Adrenal gland (tissue), 5 donors: ENCODE measurements around the gene CIC.

Source experiments
- CTCF ChIP-seq, 6 experiments: fragments of 450-650 bp in 4 of 6; fragments of 200-600 bp in 2 of 6; sonication (generic) in 1 of 6; IDR thresholded peaks; 1 replicate in 5 of 6; 2 replicates in 1 of 6; pipeline versions ENCODE4 v1.5.1 to v1.8.0; 2016 to 2021; ENCODE audit warnings: antibody characterized with exemption in 6 of 6, mild to moderate bottlenecking in 2 of 6, moderate library complexity in 1 of 6
- POLR2A ChIP-seq, 2 donors: fragments of 450-650 bp; IDR thresholded peaks; one replicate each; pipeline ENCODE4 v1.6.1; 2017; ENCODE audit warnings: antibody characterized with exemption in 2 of 2, mild to moderate bottlenecking in 2 of 2, moderate library complexity in 1 of 2
- donor health status: DM: no; HTN: no; CAD: no.

- TF ChIP-seq CTCF (IDR thresholded peaks at IDR 0.05), result no peak
- TF ChIP-seq POLR2A (IDR thresholded peaks at IDR 0.05), result no peak
Observed at GRCh38 chr19:42344336-42344893, 75.4 kb downstream of the CIC start.
